B cell (primary cell): ENCODE results near the gene C4A. TPM values are rescaled to one million over a fixed set of nuclear protein-coding genes. Genes with fewer than 3 reads are reported as not detected.
"Not testable (repeated sequence)": the region's sequence is repeated elsewhere in the genome, so short reads cannot be mapped to it uniquely, and the experiment has no call there.

Experiments
- ATAC-seq: fragments of 200-7000 bp; cut with Tn5 transposase; one replicate; pipeline ENCODE4 v1.10.0; 2021; ENCODE audit warnings: low read depth, mild to moderate bottlenecking, moderate number of reproducible peaks, moderate library complexity
- CTCF ChIA-PET: fragments of 350-600 bp; sonication (Branson Sonifier 250); formaldehyde crosslinking; loops from one replicate; lab custom pipeline; 2021; ENCODE audit warnings: antibody characterized with exemption, inconsistent platforms; lab: Charles Lee
- POLR2A ChIA-PET: fragments of 350-600 bp; sonication (Branson Sonifier 250); formaldehyde crosslinking; loops from one replicate; lab custom pipeline; 2021; ENCODE audit warnings: antibody characterized with exemption; lab: Charles Lee
- DNase-seq: peaks from one replicate; pipeline ENCODE4 v3.0.0; 2013
- H2AFZ ChIP-seq: 2 replicates; pipeline ENCODE4 v1.6.1; 2012; ENCODE audit warnings: mild to moderate bottlenecking, low read depth, low read length; ENCODE audit not compliant: insufficient read depth, poor library complexity, severe bottlenecking
- H3K27ac ChIP-seq, 2 donors: 1 replicate in 1 of 2; 2 replicates in 1 of 2; pipeline ENCODE4 v1.5.1; 2012 to 2013; ENCODE audit warnings: low read length in 2 of 2, mild to moderate bottlenecking in 2 of 2, moderate library complexity in 1 of 2
- H3K27me3 ChIP-seq, 4 experiments: fragments of 200-600 bp in 1 of 4; sonication (generic) in 1 of 4; replicated peaks in 1 of 4; 1 replicate in 2 of 4; 2 replicates in 2 of 4; pipeline versions ENCODE4 v1.6.1 to v1.7.0; 2013 to 2016; ENCODE audit warnings: low read length in 3 of 4, mild to moderate bottlenecking in 2 of 4, mixed read lengths in 1 of 4, moderate library complexity in 1 of 4; ENCODE audit not compliant: insufficient read depth in 4 of 4, control insufficient read depth in 3 of 4; ENCODE audit errors: control extremely low read depth in 1 of 4
- H3K36me3 ChIP-seq, 2 experiments: replicated peaks in 1 of 2; 1 replicate in 1 of 2; 2 replicates in 1 of 2; pipeline versions ENCODE4 v1.6.1 to v1.7.1; 2013; ENCODE audit warnings: low read length in 1 of 2; ENCODE audit not compliant: insufficient read depth in 2 of 2, control insufficient read depth in 1 of 2; ENCODE audit errors: control extremely low read depth in 1 of 2, extremely low read depth in 1 of 2
- H3K4me1 ChIP-seq, 2 donors: fragments of 200-600 bp in 1 of 2; sonication (generic) in 1 of 2; 1 replicate in 1 of 2; 2 replicates in 1 of 2; pipeline versions ENCODE4 v1.5.1 to v1.6.1; 2013 to 2017; ENCODE audit warnings: low read length in 2 of 2; ENCODE audit not compliant: control insufficient read depth in 2 of 2, insufficient read depth in 2 of 2
- H3K4me2 ChIP-seq: replicated peaks from 2 replicates; pipeline ENCODE3; 2012; ENCODE audit warnings: mild to moderate bottlenecking, low read depth, low read length; ENCODE audit not compliant: poor library complexity, severe bottlenecking
- H3K4me3 ChIP-seq, 5 experiments: fragments of 200-600 bp in 1 of 5; sonication (generic) in 1 of 5; 1 replicate in 3 of 5; 2 replicates in 2 of 5; pipeline versions ENCODE4 v1.5.1 to v1.7.0; 2011 to 2016; ENCODE audit warnings: low read length in 4 of 5, mild to moderate bottlenecking in 4 of 5, low read depth in 2 of 5, control low read depth in 1 of 5, moderate library complexity in 1 of 5; ENCODE audit not compliant: insufficient read depth in 1 of 5; ENCODE audit errors: control extremely low read depth in 1 of 5, extremely low read depth in 1 of 5
- H3K79me2 ChIP-seq: fragments of 200-600 bp; sonication (generic); one replicate; pipeline ENCODE4 v1.6.0; 2016; ENCODE audit warnings: low read length; ENCODE audit not compliant: control insufficient read depth, insufficient read depth
- H3K9ac ChIP-seq: fragments of 200-600 bp; sonication (generic); 2 replicates; pipeline ENCODE4 v1.6.1; 2017; ENCODE audit warnings: mild to moderate bottlenecking, low read length, moderate library complexity
- H3K9me3 ChIP-seq, 3 donors: one replicate each; pipeline versions ENCODE4 v1.6.1 to v1.7.1; 2013; ENCODE audit warnings: low read length in 2 of 3; ENCODE audit not compliant: control insufficient read depth in 2 of 3, insufficient read depth in 1 of 3; ENCODE audit errors: control extremely low read depth in 1 of 3
- H4K20me1 ChIP-seq: 2 replicates; pipeline ENCODE4 v1.6.0; 2012; ENCODE audit warnings: mild to moderate bottlenecking, low read length; ENCODE audit not compliant: insufficient read depth, control insufficient read depth, poor library complexity, severe bottlenecking
- H3K27ac Mint-ChIP-seq: one replicate; pipeline ENCODE4 v1.8.0; 2021; ENCODE audit warnings: mixed read lengths
- H3K27me3 Mint-ChIP-seq: one replicate; pipeline ENCODE4 v1.8.0; 2021; ENCODE audit warnings: mixed read lengths
- H3K4me1 Mint-ChIP-seq: one replicate; pipeline ENCODE4 v1.8.0; 2021; ENCODE audit warnings: mixed read lengths
- H3K4me3 Mint-ChIP-seq: one replicate; pipeline ENCODE4 v1.8.0; 2021; ENCODE audit warnings: mixed read lengths
- H3K9me3 Mint-ChIP-seq: one replicate; pipeline ENCODE4 v1.8.0; 2022; ENCODE audit warnings: mixed read lengths; ENCODE audit not compliant: insufficient read depth
- WGBS: methylation state at CpG from one replicate; pipeline ENCODE4 v1.1.5; 2013; ENCODE audit warnings: missing lambda C conversion rate; ENCODE audit not compliant: insufficient coverage; 5-methylcytosine and 5-hydroxymethylcytosine counted together
- intact Hi-C: fragments of 100-400 bp; cut with micrococcal nuclease; formaldehyde crosslinking; loops from one replicate; pipeline ENCODE4 v1.10.0; 2022
- polyA plus RNA-seq: library from polyadenylated mRNA; depleted of rRNA; stranded (reverse); fragments of >200 nt; gene quantifications from 2 replicates; pipeline ENCODE4 v1.2.3, GENCODE V29; 2012
- total RNA-seq, 2 donors: library from RNA; stranded (reverse); fragments of 120-200 nt in 1 of 2; gene quantifications; 1 replicate in 1 of 2; 2 replicates in 1 of 2; pipeline versions ENCODE4 v1.2.3 to v1.2.4, GENCODE V29; 2013 to 2022

Gene C4A
- total and polyA plus RNA-seq, 2 donors (not counting 1 experiment from before 2014, with no cell fraction given) = 9.9 to 10.5 TPM

- H3K9me3 Mint-ChIP-seq, H3K27ac Mint-ChIP-seq, H3K9me3 ChIP-seq, H3K4me3 ChIP-seq, CTCF ChIA-PET, H4K20me1 ChIP-seq, H3K4me3 Mint-ChIP-seq, H3K79me2 ChIP-seq, POLR2A ChIA-PET, H2AFZ ChIP-seq, intact Hi-C loops, DNase-seq, H3K27ac ChIP-seq, ATAC-seq, H3K4me1 ChIP-seq, H3K9ac ChIP-seq, H3K4me2 ChIP-seq, H3K36me3 ChIP-seq, H3K4me1 Mint-ChIP-seq, H3K27me3 ChIP-seq, H3K27me3 Mint-ChIP-seq: not testable (repeated sequence)
- no CpG with 5 or more reads among the region's 10 CpGs for WGBS
Observed at GRCh38 chr6:32028631-32029030, 46.8 kb downstream of the C4A start.

- DNase-seq, H3K9ac ChIP-seq, POLR2A ChIA-PET: not testable (repeated sequence)
Observed at GRCh38 chr6:32029553-32029952, 47.7 kb downstream of the C4A start.

GRCh38 chr6:32035283-32036013, 53.6 kb downstream of the C4A start:
- H3K27ac Mint-ChIP-seq, H3K4me1 ChIP-seq, H4K20me1 ChIP-seq: not testable (repeated sequence)

More at GRCh38 chr6:32029553-32029952, 47.7 kb downstream of the C4A start:
- WGBS = no CpG with 5 or more reads among the region's 14 CpGs
- H3K79me2 ChIP-seq, H3K27me3 ChIP-seq, H3K9me3 ChIP-seq, CTCF ChIA-PET, H3K4me1 ChIP-seq, intact Hi-C loops, ATAC-seq, H3K4me3 ChIP-seq, H3K27me3 Mint-ChIP-seq, H3K4me2 ChIP-seq, H4K20me1 ChIP-seq, H3K4me1 Mint-ChIP-seq, H3K4me3 Mint-ChIP-seq, H3K9me3 Mint-ChIP-seq, H2AFZ ChIP-seq, H3K27ac Mint-ChIP-seq, H3K36me3 ChIP-seq, H3K27ac ChIP-seq: not testable (repeated sequence)

GRCh38 chr6:32037136-32037535, 55.3 kb downstream of the C4A start:
- H3K27ac Mint-ChIP-seq, H2AFZ ChIP-seq, H3K27me3 Mint-ChIP-seq, H3K4me3 Mint-ChIP-seq, intact Hi-C loops, H3K4me2 ChIP-seq, H3K9me3 Mint-ChIP-seq, H3K27me3 ChIP-seq, CTCF ChIA-PET, H3K9ac ChIP-seq, ATAC-seq, H3K9me3 ChIP-seq, H4K20me1 ChIP-seq, DNase-seq, POLR2A ChIA-PET, H3K4me3 ChIP-seq, H3K79me2 ChIP-seq, H3K4me1 Mint-ChIP-seq, H3K4me1 ChIP-seq, H3K36me3 ChIP-seq, H3K27ac ChIP-seq: not testable (repeated sequence)
- no CpG with 5 or more reads among the region's 5 CpGs for WGBS

More at GRCh38 chr6:32035283-32036013, 53.6 kb downstream of the C4A start:
- H3K4me2 ChIP-seq, DNase-seq, H3K27me3 Mint-ChIP-seq, ATAC-seq, H3K36me3 ChIP-seq, H3K9me3 Mint-ChIP-seq, H3K9ac ChIP-seq, H3K4me3 Mint-ChIP-seq, H3K9me3 ChIP-seq, CTCF ChIA-PET, H3K79me2 ChIP-seq, H3K4me1 Mint-ChIP-seq, H3K4me3 ChIP-seq, POLR2A ChIA-PET, H3K27me3 ChIP-seq, H2AFZ ChIP-seq, intact Hi-C loops, H3K27ac ChIP-seq: not testable (repeated sequence)
- no CpG with 5 or more reads among the region's 16 CpGs for WGBS
